GM06990 (cell line): ENCODE data around the gene CCDC169.
"Not testable (repeated sequence)": the region's sequence is repeated elsewhere in the genome, so short reads cannot be mapped to it uniquely, and the experiment has no call there.

Experiments
- DNase-seq: peaks from one replicate; pipeline ENCODE4 v3.0.0-alpha.2; 2011; ENCODE audit not compliant: insufficient read length; ENCODE audit errors: extremely low read depth
- H3K27me3 ChIP-seq: replicated peaks from 2 replicates; pipeline ENCODE4 v1.6.0; 2011; ENCODE audit warnings: low read length; ENCODE audit not compliant: control insufficient read depth, insufficient read depth
- H3K36me3 ChIP-seq: 2 replicates; pipeline ENCODE4 v1.5.1; 2011; ENCODE audit warnings: low read length; ENCODE audit not compliant: control insufficient read depth, insufficient read depth
- H3K4me3 ChIP-seq: replicated peaks from 2 replicates; pipeline ENCODE4 v1.5.1; 2011; ENCODE audit warnings: low read depth, mild to moderate bottlenecking, control low read depth, low read length
- TF ChIP-seq, protein P1 (sequence below): IDR thresholded peaks from 2 replicates; pipeline ENCODE4 v1.5.1; 2011; ENCODE audit warnings: low read length, control low read depth, mild to moderate bottlenecking, inconsistent platforms; ENCODE audit not compliant: insufficient read depth, poor library complexity, severe bottlenecking

The CCDC169 gene

DNA sequence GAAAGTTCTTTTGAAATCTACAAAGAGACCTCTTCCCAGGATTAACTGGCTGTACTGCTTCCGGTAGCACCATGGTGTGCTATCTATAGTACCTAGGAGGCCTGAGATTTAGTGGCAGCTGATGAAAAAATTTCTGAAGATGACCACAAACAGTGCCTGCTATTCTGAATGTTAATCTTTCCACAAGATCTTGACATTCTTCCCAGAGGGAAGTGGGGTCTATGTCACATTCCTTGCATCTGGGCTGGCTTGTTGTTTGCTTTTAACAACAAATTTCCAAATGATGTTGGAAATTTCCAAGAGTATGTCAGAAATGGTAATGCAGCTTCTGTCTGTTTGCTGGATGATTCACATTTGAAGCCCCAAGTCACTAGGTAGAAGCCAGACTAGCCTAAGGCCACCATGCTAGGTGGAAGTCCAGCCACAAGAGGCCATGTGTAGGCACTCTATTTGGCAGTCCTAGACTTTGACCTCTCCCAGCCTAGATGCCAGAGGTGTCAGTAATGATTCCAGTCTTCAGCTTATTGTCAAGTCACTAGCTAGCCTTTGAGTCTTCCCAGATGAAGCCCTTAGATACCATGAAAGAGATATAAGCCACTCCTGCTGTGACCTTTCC lies 26.4 kb upstream of the CCDC169 start:
- DNase-seq, result no peak
- Histone ChIP-seq H3K27me3 (no peaks in the 10 kb centered on the region), H3K36me3 (no peaks in the 10 kb centered on the region), H3K4me3 (no peak overlapping the region)
- TF ChIP-seq, protein P1, sequence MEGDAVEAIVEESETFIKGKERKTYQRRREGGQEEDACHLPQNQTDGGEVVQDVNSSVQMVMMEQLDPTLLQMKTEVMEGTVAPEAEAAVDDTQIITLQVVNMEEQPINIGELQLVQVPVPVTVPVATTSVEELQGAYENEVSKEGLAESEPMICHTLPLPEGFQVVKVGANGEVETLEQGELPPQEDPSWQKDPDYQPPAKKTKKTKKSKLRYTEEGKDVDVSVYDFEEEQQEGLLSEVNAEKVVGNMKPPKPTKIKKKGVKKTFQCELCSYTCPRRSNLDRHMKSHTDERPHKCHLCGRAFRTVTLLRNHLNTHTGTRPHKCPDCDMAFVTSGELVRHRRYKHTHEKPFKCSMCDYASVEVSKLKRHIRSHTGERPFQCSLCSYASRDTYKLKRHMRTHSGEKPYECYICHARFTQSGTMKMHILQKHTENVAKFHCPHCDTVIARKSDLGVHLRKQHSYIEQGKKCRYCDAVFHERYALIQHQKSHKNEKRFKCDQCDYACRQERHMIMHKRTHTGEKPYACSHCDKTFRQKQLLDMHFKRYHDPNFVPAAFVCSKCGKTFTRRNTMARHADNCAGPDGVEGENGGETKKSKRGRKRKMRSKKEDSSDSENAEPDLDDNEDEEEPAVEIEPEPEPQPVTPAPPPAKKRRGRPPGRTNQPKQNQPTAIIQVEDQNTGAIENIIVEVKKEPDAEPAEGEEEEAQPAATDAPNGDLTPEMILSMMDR, result no peak

- H3K36me3 ChIP-seq, result no peaks in the 10 kb centered on the region
- no peak overlapping the region for H3K4me3 ChIP-seq
- no peaks in the 10 kb centered on the region for H3K27me3 ChIP-seq
- TF ChIP-seq, protein P1, result no peak
- DNase-seq, result no peak
Measured at GRCh38 chr13:36323408-36323807, 25.8 kb upstream of the CCDC169 start.

DNA sequence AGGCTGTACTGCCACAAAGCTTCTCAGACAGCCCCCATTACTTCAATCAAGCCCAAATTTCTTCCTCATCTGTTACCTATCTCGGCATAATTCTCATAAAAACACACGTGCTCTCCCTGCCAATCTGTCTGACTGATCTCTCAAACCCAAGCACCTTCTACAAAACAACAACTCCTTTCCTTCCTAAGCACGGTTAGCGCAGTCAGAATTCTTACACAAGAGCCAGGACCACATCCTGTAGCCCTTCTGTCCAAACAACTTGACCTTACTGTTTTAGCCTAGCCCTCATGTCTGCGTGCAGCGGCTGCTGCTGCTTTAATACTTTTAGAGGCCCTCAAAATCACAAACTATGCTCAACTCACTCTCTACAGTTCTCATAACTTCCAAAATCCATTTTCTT lies 22.2 kb upstream of the CCDC169 start:
- not testable (repeated sequence) for H3K4me3 ChIP-seq, H3K36me3 ChIP-seq, DNase-seq, H3K27me3 ChIP-seq

DNA sequence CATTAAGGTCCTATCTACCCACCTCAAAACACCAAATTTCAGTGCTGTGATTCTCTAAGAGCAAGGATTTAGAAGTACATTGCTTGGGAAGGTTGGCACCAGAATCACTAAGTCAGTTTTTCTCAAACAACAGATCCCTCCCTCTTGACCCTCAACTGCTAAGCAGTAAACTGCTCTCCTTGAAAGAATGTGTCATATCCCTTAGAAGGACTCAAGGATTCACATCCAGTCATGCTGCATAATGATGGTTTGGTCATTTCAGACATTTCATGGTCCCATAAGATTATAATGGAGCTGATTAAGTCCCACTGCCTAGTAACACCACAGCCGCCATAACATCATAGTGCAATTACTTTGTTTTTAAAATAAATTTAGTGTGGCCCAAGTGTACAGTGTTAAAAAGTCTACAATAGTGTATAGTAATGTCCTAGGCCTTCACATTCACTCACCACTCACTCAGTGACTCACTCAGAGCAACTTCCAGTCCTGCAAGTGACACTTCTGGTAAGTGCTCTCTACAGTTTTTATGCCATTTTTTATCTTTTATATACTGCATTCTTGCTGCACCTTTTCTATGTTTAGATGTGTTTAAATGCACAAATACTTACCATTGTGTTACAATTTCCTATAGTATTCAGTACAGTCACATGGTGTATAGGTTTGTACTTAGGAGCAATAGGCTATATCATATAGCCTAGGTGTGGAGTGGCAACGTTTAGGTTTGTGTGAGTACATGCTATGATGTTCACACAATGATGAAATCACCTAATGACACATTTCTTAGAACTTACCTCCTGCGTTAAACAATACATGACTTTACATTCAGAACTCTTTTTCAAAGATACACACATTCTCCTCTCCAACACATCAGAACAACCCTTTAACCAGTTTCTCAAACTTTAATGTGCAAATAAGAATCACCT lies 15.7 kb upstream of the CCDC169 start:
- no peaks in the 10 kb centered on the region for H3K36me3 ChIP-seq
- DNase-seq, result no peak
- TF ChIP-seq, protein P1, result no peak
- no peak overlapping the region for H3K4me3 ChIP-seq
- no peaks in the 10 kb centered on the region for H3K27me3 ChIP-seq

DNA sequence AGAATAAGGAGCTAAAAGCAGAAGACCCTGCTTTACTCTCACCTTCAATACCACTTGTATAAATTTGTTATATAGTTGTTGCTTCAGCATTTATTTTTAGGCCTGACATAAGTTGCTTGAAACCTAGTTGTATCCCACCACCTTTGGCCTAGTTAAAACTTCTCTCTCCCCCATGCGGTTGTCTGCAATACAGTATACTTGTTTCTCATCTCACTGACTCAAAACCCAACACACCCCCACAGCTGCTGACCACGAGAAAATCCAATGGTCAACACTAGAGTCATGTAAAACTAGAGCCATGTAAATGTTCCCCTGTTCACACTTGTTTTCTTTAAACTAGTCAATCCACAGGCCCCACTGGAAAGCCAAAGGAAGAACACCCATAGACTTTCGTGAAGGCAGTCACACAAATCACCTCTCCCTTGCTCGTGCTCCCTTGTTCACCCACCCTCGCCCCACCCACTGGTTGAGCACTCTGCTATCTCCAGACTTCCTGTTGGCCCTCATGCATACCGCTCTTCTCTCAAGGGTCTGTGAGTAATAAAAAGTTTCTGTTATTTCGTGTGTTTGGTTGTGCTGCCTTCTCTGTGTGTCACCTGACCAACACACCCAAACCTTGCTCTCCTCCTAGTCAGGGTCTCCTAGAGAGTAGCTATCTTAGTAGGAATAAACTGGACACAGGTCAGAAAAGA lies 12.9 kb upstream of the CCDC169 start:
- no peaks in the 10 kb centered on the region for H3K27me3 ChIP-seq
- no peak for DNase-seq
- TF ChIP-seq, protein P1, result no peak
- H3K36me3 ChIP-seq, result no peaks in the 10 kb centered on the region
- H3K4me3 ChIP-seq, result no peak overlapping the region

DNA sequence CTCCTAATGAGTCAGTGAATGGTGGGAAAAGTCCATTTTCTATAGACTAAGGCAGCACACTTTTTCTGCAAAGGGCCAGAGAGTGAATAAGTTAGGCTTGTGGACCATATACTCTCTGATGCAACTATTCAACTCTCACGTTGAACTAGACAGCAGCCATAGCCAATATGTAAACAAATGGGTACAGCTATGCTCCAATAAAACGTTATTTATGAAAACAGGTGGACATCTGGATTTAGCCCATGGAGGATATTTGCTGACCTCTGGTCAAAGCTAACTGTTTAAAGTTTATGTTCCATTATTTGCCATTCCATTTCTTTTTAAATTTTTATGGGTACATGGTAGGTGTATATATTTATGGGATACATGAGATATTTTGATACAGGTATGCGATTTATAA lies 4.7 kb upstream of the CCDC169 start:
- no peak for DNase-seq
- Histone ChIP-seq H3K27me3 (peaks cover 2% of the 10 kb centered on the region; the same call in 1 of the 2 replicates), H3K4me3 (no peak overlapping the region), H3K36me3 (no peaks in the 10 kb centered on the region)
- TF ChIP-seq, protein P1, result no peak

- H3K4me3 ChIP-seq, DNase-seq, H3K36me3 ChIP-seq, H3K27me3 ChIP-seq: not testable (repeated sequence)
Measured at GRCh38 chr13:36299469-36299868, 1.9 kb upstream of the CCDC169 start.
